Measurements from ENCODE around the gene FCER1G. TPM values are rescaled to one million over a fixed set of nuclear protein-coding genes. Genes with fewer than 3 reads are reported as not detected.

Gene FCER1G
- total and polyA plus RNA-seq, 7 donors = 3.3 to 23.5 (median 10.0) TPM

GRCh38 chr1:161265305-161265704 lies 50.2 kb downstream of the FCER1G start:
- no peaks in the 10 kb centered on the region for H3K9me3 ChIP-seq
- no peak overlapping the region for H3K4me3 ChIP-seq
- no peaks in the 10 kb centered on the region for H3K36me3 ChIP-seq (ENCODE audit: insufficient read depth in 1 of 2, low read depth in 1 of 2)
- H3K27ac ChIP-seq = no peak overlapping the region
- DNase-seq = no peak
- 74 to 79% (median 78%) methylated on average over 5 of the region's 5 CpGs for WGBS, 3 donors
- peaks cover under 1 to 5% (median 3%) of the 10 kb centered on the region in 3 donors for H3K27me3 ChIP-seq (ENCODE audit: insufficient read depth in 3 of 3, low read length in 2 of 3)
- intact Hi-C loops (cut with DNase I) = no loop called here
- ATAC-seq = no peak
- no peaks in the 10 kb centered on the region for H3K4me1 ChIP-seq
- no peak for TF ChIP-seq CTCF (IDR thresholded peaks at IDR 0.05)

- H3K4me1 ChIP-seq = no peaks in the 10 kb centered on the region
- H3K27me3 ChIP-seq (ENCODE audit: insufficient read depth in 3 of 3, low read length in 2 of 3) = peaks cover 0 to 2% (median under 1%) of the 10 kb centered on the region in 3 donors
- H3K9me3 ChIP-seq = no peaks in the 10 kb centered on the region
- H3K27ac ChIP-seq = no peak overlapping the region
- no peak for DNase-seq
- TF ChIP-seq CTCF (IDR thresholded peaks at IDR 0.05) = no peak
- H3K4me3 ChIP-seq = no peak overlapping the region
- 55 to 64% (median 57%) methylated on average over 3 of the region's 3 CpGs for WGBS, 3 donors
- intact Hi-C loops (cut with DNase I) = no loop called here
- no peaks in the 10 kb centered on the region for H3K36me3 ChIP-seq (ENCODE audit: insufficient read depth in 1 of 2, low read depth in 1 of 2)
- no peak for ATAC-seq
Observed at GRCh38 chr1:161266202-161266601, 51.1 kb downstream of the FCER1G start.

GRCh38 chr1:161266836-161267235 lies 51.7 kb downstream of the FCER1G start:
- intact Hi-C loops (cut with DNase I) = no loop called here
- no peak for DNase-seq
- no peak overlapping the region for H3K27ac ChIP-seq
- no peak for TF ChIP-seq CTCF (IDR thresholded peaks at IDR 0.05)
- H3K27me3 ChIP-seq (ENCODE audit: insufficient read depth in 3 of 3, low read length in 2 of 3) = peaks cover 0 to 2% (median 0%) of the 10 kb centered on the region in 3 donors
- H3K36me3 ChIP-seq (ENCODE audit: insufficient read depth in 1 of 2, low read depth in 1 of 2) = no peaks in the 10 kb centered on the region
- no peak for ATAC-seq
- H3K4me1 ChIP-seq = no peaks in the 10 kb centered on the region
- WGBS, 3 donors = 51 to 71% (median 59%) methylated on average over 2 of the region's 2 CpGs
- H3K9me3 ChIP-seq = no peaks in the 10 kb centered on the region
- H3K4me3 ChIP-seq = no peak overlapping the region

GRCh38 chr1:161267321-161267720 lies 52.2 kb downstream of the FCER1G start:
- H3K27ac ChIP-seq = no peak overlapping the region
- WGBS, 3 donors = 65 to 71% (median 71%) methylated on average over 3 of the region's 3 CpGs

More at GRCh38 chr1:161267321-161267720, 52.2 kb downstream of the FCER1G start:
- ATAC-seq = no peak
- Histone ChIP-seq H3K4me1 (no peaks in the 10 kb centered on the region), H3K9me3 (no peaks in the 10 kb centered on the region), H3K36me3 (ENCODE audit: insufficient read depth in 1 of 2, low read depth in 1 of 2) (no peaks in the 10 kb centered on the region), H3K27me3 (ENCODE audit: insufficient read depth in 3 of 3, low read length in 2 of 3) (peaks cover 0 to 2% (median 0%) of the 10 kb centered on the region in 3 donors), H3K4me3 (no peak overlapping the region)
- intact Hi-C loops (cut with DNase I) = no loop called here
- TF ChIP-seq CTCF (IDR thresholded peaks at IDR 0.05) = no peak
- no peak for DNase-seq

Other genes with a start within 250 kb of the FCER1G start
- 10 to 100 TPM in 1 of 4 donors, 1 to 10 TPM in 3; 5.1 to 13.8 (median 8.6) TPM for gene F11R, start 194.1 kb upstream of the FCER1G start, total RNA-seq
- 1 to 10 TPM; 2.9 to 5.2 (median 3.6) TPM for gene F11R, start 194.1 kb upstream of the FCER1G start, polyA plus RNA-seq
- gene TSTD1, start 176.3 kb upstream of the FCER1G start, total RNA-seq = 10 to 100 TPM in 2 of 4 donors, 1 to 10 TPM in 2; 2.5 to 33.9 (median 8.2) TPM
- gene TSTD1, start 176.3 kb upstream of the FCER1G start, polyA plus RNA-seq = 10 to 100 TPM in 2 of 3 donors, 1 to 10 TPM in 1; 9.3 to 20.5 (median 10.4) TPM
- 10 to 100 TPM; 29.8 to 50.6 (median 37.3) TPM for gene USF1, start 169.3 kb upstream of the FCER1G start, total RNA-seq
- gene USF1, start 169.3 kb upstream of the FCER1G start, polyA plus RNA-seq = 10 to 100 TPM; 40.0 to 68.1 (median 58.8) TPM
- gene ARHGAP30, start 145.4 kb upstream of the FCER1G start, total RNA-seq = 1 to 10 TPM; 1.6 to 3.3 (median 1.8) TPM
- under 1 TPM; 0.44 to 0.73 (median 0.47) TPM for gene ARHGAP30, start 145.4 kb upstream of the FCER1G start, polyA plus RNA-seq
- gene NECTIN4, start 125.7 kb upstream of the FCER1G start, total RNA-seq = not detected
- under 1 TPM in 2 of 3 donors, not detected in 1; 0.01 to 0.03 TPM for gene NECTIN4, start 125.7 kb upstream of the FCER1G start, polyA plus RNA-seq
- gene KLHDC9, start 116.9 kb upstream of the FCER1G start, total RNA-seq = 1 to 10 TPM; 1.4 to 5.9 (median 3.5) TPM
- 1 to 10 TPM in 2 of 3 donors, under 1 TPM in 1; 0.34 to 2.7 (median 1.8) TPM for gene KLHDC9, start 116.9 kb upstream of the FCER1G start, polyA plus RNA-seq
- 100 to 1,000 TPM in 3 of 4 donors, 10 to 100 TPM in 1; 60.2 to 144 (median 124) TPM for gene PFDN2, start 97.3 kb upstream of the FCER1G start, total RNA-seq
- gene PFDN2, start 97.3 kb upstream of the FCER1G start, polyA plus RNA-seq = 100 to 1,000 TPM; 191 to 759 (median 235) TPM
- gene NIT1, start 97.2 kb upstream of the FCER1G start, total RNA-seq = 10 to 100 TPM; 20.1 to 43.8 (median 28.5) TPM
- 10 to 100 TPM; 24.0 to 39.9 (median 30.7) TPM for gene NIT1, start 97.2 kb upstream of the FCER1G start, polyA plus RNA-seq
- 10 to 100 TPM; 30.4 to 70.8 (median 51.5) TPM for gene DEDD, start 82.6 kb upstream of the FCER1G start, total RNA-seq
- gene DEDD, start 82.6 kb upstream of the FCER1G start, polyA plus RNA-seq = 10 to 100 TPM; 45.8 to 65.4 (median 63.5) TPM
- gene UFC1, start 61.3 kb upstream of the FCER1G start, total RNA-seq = 10 to 100 TPM; 56.6 to 76.2 (median 63.9) TPM
- gene UFC1, start 61.3 kb upstream of the FCER1G start, polyA plus RNA-seq = 100 to 1,000 TPM in 1 of 3 donors, 10 to 100 TPM in 2; 98.2 to 141 (median 99.6) TPM
- 10 to 100 TPM; 13.4 to 26.5 (median 23.2) TPM for gene USP21, start 55.8 kb upstream of the FCER1G start, total RNA-seq
- gene USP21, start 55.8 kb upstream of the FCER1G start, polyA plus RNA-seq = 10 to 100 TPM; 16.7 to 47.3 (median 22.9) TPM
- gene PPOX, start 48.9 kb upstream of the FCER1G start, total RNA-seq = 10 to 100 TPM in 1 of 4 donors, 1 to 10 TPM in 3; 4.8 to 12.8 (median 6.9) TPM
- gene PPOX, start 48.9 kb upstream of the FCER1G start, polyA plus RNA-seq = 10 to 100 TPM in 1 of 3 donors, 1 to 10 TPM in 2; 6.0 to 13.1 (median 7.5) TPM
- 10 to 100 TPM; 16.3 to 32.8 (median 28.9) TPM for gene B4GALT3, start 37.8 kb upstream of the FCER1G start, total RNA-seq
- gene B4GALT3, start 37.8 kb upstream of the FCER1G start, polyA plus RNA-seq = 10 to 100 TPM; 29.3 to 48.1 (median 30.9) TPM
- gene ADAMTS4, start 16.2 kb upstream of the FCER1G start, total RNA-seq = 1 to 10 TPM; 1.3 to 8.9 (median 5.2) TPM
- gene ADAMTS4, start 16.2 kb upstream of the FCER1G start, polyA plus RNA-seq = 1 to 10 TPM in 1 of 3 donors, under 1 TPM in 2; 0.88 to 1.3 (median 0.92) TPM
- 100 to 1,000 TPM; 204 to 336 (median 272) TPM for gene NDUFS2, start 12.9 kb upstream of the FCER1G start, total RNA-seq
- 100 to 1,000 TPM; 207 to 270 (median 232) TPM for gene NDUFS2, start 12.9 kb upstream of the FCER1G start, polyA plus RNA-seq
- under 1 TPM in 1 of 4 donors, not detected in 3; 0.86 TPM for gene APOA2, start 8.3 kb downstream of the FCER1G start, total RNA-seq
- gene APOA2, start 8.3 kb downstream of the FCER1G start, polyA plus RNA-seq = not detected
- gene TOMM40L, start 10.8 kb downstream of the FCER1G start, total RNA-seq = 10 to 100 TPM; 10.0 to 39.2 (median 27.5) TPM
- gene TOMM40L, start 10.8 kb downstream of the FCER1G start, polyA plus RNA-seq = 10 to 100 TPM; 26.4 to 38.3 (median 32.4) TPM
- not detected for gene NR1I3, start 22.9 kb downstream of the FCER1G start, total RNA-seq
- gene NR1I3, start 22.9 kb downstream of the FCER1G start, polyA plus RNA-seq = under 1 TPM; 0.17 to 0.42 (median 0.25) TPM
- under 1 TPM in 1 of 4 donors, not detected in 3; 0.45 TPM for gene PCP4L1, start 43.5 kb downstream of the FCER1G start, total RNA-seq
- under 1 TPM; 0.21 to 0.28 (median 0.25) TPM for gene PCP4L1, start 43.5 kb downstream of the FCER1G start, polyA plus RNA-seq
- gene MPZ, start 94.7 kb downstream of the FCER1G start, total RNA-seq = 1 to 10 TPM in 2 of 4 donors, under 1 TPM in 2; 0.30 to 2.6 (median 1.2) TPM
- 1 to 10 TPM; 1.0 to 2.4 (median 1.9) TPM for gene MPZ, start 94.7 kb downstream of the FCER1G start, polyA plus RNA-seq
- gene SDHC, start 99.1 kb downstream of the FCER1G start, total RNA-seq = 100 to 1,000 TPM; 230 to 354 (median 261) TPM
- 100 to 1,000 TPM; 183 to 362 (median 220) TPM for gene SDHC, start 99.1 kb downstream of the FCER1G start, polyA plus RNA-seq
- gene CFAP126, start 152.6 kb downstream of the FCER1G start, total RNA-seq = not detected
- gene CFAP126, start 152.6 kb downstream of the FCER1G start, polyA plus RNA-seq = under 1 TPM in 1 of 3 donors, not detected in 2; 0.16 TPM

All from psoas muscle (tissue), 8 donors.